GM03348 (cell line): Measurements from ENCODE around the gene CABCOCO1.
A peak's percentile ranks its signal among the peaks of the same experiment; 100 is the strongest.

Experiments used
- DNase-seq: peaks from one replicate; pipeline ENCODE4 v3.0.0; 2012; ENCODE audit warnings: low spot score

CABCOCO1 gene

GRCh38 chr10:61786728-61787127 is 124.0 kb downstream of the CABCOCO1 start:
- DNase-seq = peak; percentile 75

GRCh38 chr10:61787170-61787569 is 124.4 kb downstream of the CABCOCO1 start:
- DNase-seq = no peak

GRCh38 chr10:61789031-61789430 is 126.3 kb downstream of the CABCOCO1 start:
- DNase-seq = no peak

GRCh38 chr10:61791216-61791615 is 128.5 kb downstream of the CABCOCO1 start:
- peak; percentile 33 for DNase-seq

- DNase-seq = no peak
Observed at GRCh38 chr10:61792097-61792716, 129.5 kb downstream of the CABCOCO1 start.

GRCh38 chr10:61792921-61793320 is 130.2 kb downstream of the CABCOCO1 start:
- no peak for DNase-seq

- DNase-seq = peak; percentile 29
Observed at GRCh38 chr10:61793760-61794703, 131.3 kb downstream of the CABCOCO1 start.

- DNase-seq = no peak
Observed at GRCh38 chr10:61795147-61795546, 132.4 kb downstream of the CABCOCO1 start.

- no peak for DNase-seq
Observed at GRCh38 chr10:61795551-61795950, 132.8 kb downstream of the CABCOCO1 start.

- DNase-seq = no peak
Observed at GRCh38 chr10:61796785-61797184, 134.1 kb downstream of the CABCOCO1 start.

GRCh38 chr10:61797304-61798153 is 134.8 kb downstream of the CABCOCO1 start:
- DNase-seq = no peak

GRCh38 chr10:61798713-61799112 is 136.0 kb downstream of the CABCOCO1 start:
- no peak for DNase-seq

- DNase-seq = no peak
Observed at GRCh38 chr10:61801484-61801883, 138.8 kb downstream of the CABCOCO1 start.

GRCh38 chr10:61803269-61803668 is 140.5 kb downstream of the CABCOCO1 start:
- no peak for DNase-seq

- DNase-seq = no peak
Observed at GRCh38 chr10:61804414-61804813, 141.7 kb downstream of the CABCOCO1 start.

GRCh38 chr10:61805091-61805490 is 142.4 kb downstream of the CABCOCO1 start:
- no peak for DNase-seq

GRCh38 chr10:61810263-61810662 is 147.5 kb downstream of the CABCOCO1 start:
- no peak for DNase-seq

- no peak for DNase-seq
Observed at GRCh38 chr10:61812052-61812721, 149.5 kb downstream of the CABCOCO1 start.

- no peak for DNase-seq
Observed at GRCh38 chr10:61812920-61813319, 150.2 kb downstream of the CABCOCO1 start.

GRCh38 chr10:61814160-61814559 is 151.4 kb downstream of the CABCOCO1 start:
- no peak for DNase-seq

- DNase-seq = no peak
Observed at GRCh38 chr10:61815496-61815895, 152.8 kb downstream of the CABCOCO1 start.
